ENCODE results near the gene SOX10.
"Not testable (repeated sequence)": the region's sequence is repeated elsewhere in the genome, so short reads cannot be mapped to it uniquely, and the experiment has no call there.

The SOX10 gene

GRCh38 chr22:37961062-37961461 lies 23.3 kb downstream of the SOX10 start:
- no peaks in the 10 kb centered on the region for H3K27me3 ChIP-seq (ENCODE audit: control insufficient read depth, insufficient read depth, low read length)
- no peak overlapping the region for H3K4me3 ChIP-seq (ENCODE audit: low read length)
- no peak overlapping the region for H3K9ac ChIP-seq (ENCODE audit: low read length)
- peaks cover 4% of the 10 kb centered on the region for H3K36me3 ChIP-seq (ENCODE audit: control insufficient read depth, insufficient read depth, low read length)
- no peaks in the 10 kb centered on the region for H3K9me3 ChIP-seq (ENCODE audit: control insufficient read depth, low read length)
- peaks cover 3% of the 10 kb centered on the region for H3K4me1 ChIP-seq (ENCODE audit: control insufficient read depth, insufficient read depth, low read length)

DNA sequence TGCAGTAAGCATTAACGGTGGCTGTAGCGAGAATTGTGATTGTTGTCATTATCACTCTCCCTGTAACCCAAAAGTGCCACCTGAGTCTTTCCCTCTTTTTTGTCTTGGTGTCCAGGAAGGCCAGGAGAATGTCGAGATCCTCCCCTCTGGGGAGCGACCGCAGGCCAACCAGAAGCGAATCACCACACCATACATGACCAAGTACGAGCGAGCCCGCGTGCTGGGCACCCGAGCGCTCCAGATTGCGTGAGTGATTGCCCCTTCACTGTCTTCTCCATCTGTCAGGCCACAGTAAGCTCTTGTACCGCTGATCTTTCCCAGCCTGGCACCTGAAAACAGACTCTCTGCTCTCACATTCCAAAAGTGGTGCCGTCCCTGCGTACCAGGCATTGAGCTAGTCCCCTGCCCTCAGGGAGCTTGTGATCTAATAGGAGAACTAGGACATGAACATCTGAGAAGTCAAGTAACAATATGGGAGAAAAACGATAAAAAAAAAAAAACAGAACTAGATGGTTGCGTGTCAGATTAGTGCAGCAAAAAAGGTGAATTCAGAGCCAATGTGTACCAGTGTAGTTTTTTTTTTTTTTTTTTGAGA lies 25.0 kb downstream of the SOX10 start:
- Histone ChIP-seq H3K27me3 (ENCODE audit: control insufficient read depth, insufficient read depth, low read length) (no peaks in the 10 kb centered on the region), H3K4me3 (ENCODE audit: low read length) (no peak overlapping the region), H3K4me1 (ENCODE audit: control insufficient read depth, insufficient read depth, low read length) (peaks cover 7% of the 10 kb centered on the region), H3K9me3 (ENCODE audit: control insufficient read depth, low read length) (no peaks in the 10 kb centered on the region), H3K9ac (ENCODE audit: low read length) (no peak overlapping the region), H3K36me3 (ENCODE audit: control insufficient read depth, insufficient read depth, low read length) (peaks cover 4% of the 10 kb centered on the region)

- no peak overlapping the region for H3K4me3 ChIP-seq (ENCODE audit: low read length)
- H3K27me3 ChIP-seq (ENCODE audit: control insufficient read depth, insufficient read depth, low read length) = peaks cover 3% of the 10 kb centered on the region
- H3K4me1 ChIP-seq (ENCODE audit: control insufficient read depth, insufficient read depth, low read length) = peaks cover 18% of the 10 kb centered on the region
- H3K36me3 ChIP-seq (ENCODE audit: control insufficient read depth, insufficient read depth, low read length) = peaks cover 3% of the 10 kb centered on the region
- H3K9me3 ChIP-seq (ENCODE audit: control insufficient read depth, low read length) = no peaks in the 10 kb centered on the region
- no peak overlapping the region for H3K9ac ChIP-seq (ENCODE audit: low read length)
Measured at GRCh38 chr22:37957232-37957631, 27.1 kb downstream of the SOX10 start.

GRCh38 chr22:37955825-37956397 lies 28.4 kb downstream of the SOX10 start:
- peaks cover 18% of the 10 kb centered on the region for H3K4me1 ChIP-seq (ENCODE audit: control insufficient read depth, insufficient read depth, low read length)
- not testable (repeated sequence) for H3K36me3 ChIP-seq (ENCODE audit: control insufficient read depth, insufficient read depth, low read length); H3K9ac ChIP-seq (ENCODE audit: low read length); H3K9me3 ChIP-seq (ENCODE audit: control insufficient read depth, low read length); H3K27me3 ChIP-seq (ENCODE audit: control insufficient read depth, insufficient read depth, low read length); H3K4me3 ChIP-seq (ENCODE audit: low read length)

DNA sequence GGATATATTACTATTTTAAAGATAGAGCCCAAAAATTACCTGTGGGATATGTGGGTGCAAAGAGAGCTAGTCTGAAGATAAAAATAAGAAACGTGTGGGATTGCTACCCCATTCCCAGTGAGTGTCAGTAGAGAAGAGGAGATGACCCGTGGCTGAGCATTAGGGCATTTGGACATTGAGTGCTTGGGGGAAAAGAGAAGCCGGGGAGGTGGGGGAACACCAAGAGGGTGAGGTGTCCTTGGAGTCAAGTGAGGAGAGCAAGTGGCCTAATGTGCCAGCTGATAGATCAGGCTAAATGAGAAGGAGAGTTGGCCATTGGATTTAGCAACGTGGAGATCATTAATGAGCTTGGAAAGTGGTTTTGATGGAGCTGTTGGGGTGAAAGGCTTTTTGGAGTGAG lies 29.7 kb downstream of the SOX10 start:
- no peak overlapping the region for H3K9ac ChIP-seq (ENCODE audit: low read length)
- no peaks in the 10 kb centered on the region for H3K36me3 ChIP-seq (ENCODE audit: control insufficient read depth, insufficient read depth, low read length)
- no peak overlapping the region for H3K4me3 ChIP-seq (ENCODE audit: low read length)

DNA sequence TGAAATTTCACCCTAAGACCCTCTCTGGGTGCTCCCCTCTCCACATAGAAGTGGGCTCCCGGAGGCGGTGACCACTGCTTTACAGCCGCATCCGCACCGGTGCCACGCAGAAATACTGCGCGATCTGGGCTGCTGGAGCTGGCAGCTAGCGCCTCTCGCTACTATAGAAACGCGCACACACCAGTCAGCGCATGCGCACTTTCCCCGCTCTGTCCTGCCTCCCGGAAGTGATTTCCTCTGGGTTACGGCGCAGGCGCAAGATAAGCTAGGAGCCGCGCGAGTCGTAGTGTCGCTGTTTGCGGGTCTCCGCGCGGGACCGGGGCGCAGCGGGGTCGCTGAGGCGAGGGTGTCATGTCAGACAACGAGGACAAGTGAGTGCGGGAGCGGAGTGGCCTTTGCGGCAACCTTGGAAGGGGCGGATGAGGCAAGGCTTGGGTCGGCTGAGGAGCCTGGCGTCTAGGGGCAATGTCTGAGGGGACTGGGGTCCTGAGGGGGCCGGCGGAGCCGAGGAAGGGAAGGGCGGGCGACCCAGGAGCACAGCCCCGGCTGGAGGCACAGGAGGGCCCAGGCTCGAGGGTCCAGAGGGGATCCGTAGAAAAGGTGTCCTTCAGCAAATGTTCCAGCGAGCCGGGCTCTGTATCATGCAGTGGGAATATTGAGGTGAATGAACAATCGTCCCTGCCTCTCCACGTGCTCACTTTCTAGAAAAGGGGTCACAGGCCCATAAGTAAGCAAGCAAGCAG lies 30.7 kb downstream of the SOX10 start, which contains the start of the genes C22orf23 and POLR2F:
C22orf23 (minus strand) TSS at position 165 of the 743 bp plus-strand sequence. CDS start 452 bp downstream, outside the sequence.
POLR2F (plus strand) TSS at position 263 of the 743 bp plus-strand sequence; CDS start at position 352, 89 bp downstream.
- Histone ChIP-seq H3K27me3 (ENCODE audit: control insufficient read depth, insufficient read depth, low read length) (peaks cover 3% of the 10 kb centered on the region), H3K9me3 (ENCODE audit: control insufficient read depth, low read length) (no peaks in the 10 kb centered on the region), H3K9ac (ENCODE audit: low read length) (peak within 1 kb of the TSS; percentile 93), H3K4me3 (ENCODE audit: low read length) (peak within 1 kb of the TSS; percentile 95), H3K36me3 (ENCODE audit: control insufficient read depth, insufficient read depth, low read length) (no peaks in the 10 kb centered on the region), H3K4me1 (ENCODE audit: control insufficient read depth, insufficient read depth, low read length) (peaks cover 18% of the 10 kb centered on the region)

More for the DNA sequence above, 29.7 kb downstream of the SOX10 start:
- H3K4me1 ChIP-seq (ENCODE audit: control insufficient read depth, insufficient read depth, low read length) = peaks cover 18% of the 10 kb centered on the region
- peaks cover 3% of the 10 kb centered on the region for H3K27me3 ChIP-seq (ENCODE audit: control insufficient read depth, insufficient read depth, low read length)
- H3K9me3 ChIP-seq (ENCODE audit: control insufficient read depth, low read length) = no peaks in the 10 kb centered on the region

DNA sequence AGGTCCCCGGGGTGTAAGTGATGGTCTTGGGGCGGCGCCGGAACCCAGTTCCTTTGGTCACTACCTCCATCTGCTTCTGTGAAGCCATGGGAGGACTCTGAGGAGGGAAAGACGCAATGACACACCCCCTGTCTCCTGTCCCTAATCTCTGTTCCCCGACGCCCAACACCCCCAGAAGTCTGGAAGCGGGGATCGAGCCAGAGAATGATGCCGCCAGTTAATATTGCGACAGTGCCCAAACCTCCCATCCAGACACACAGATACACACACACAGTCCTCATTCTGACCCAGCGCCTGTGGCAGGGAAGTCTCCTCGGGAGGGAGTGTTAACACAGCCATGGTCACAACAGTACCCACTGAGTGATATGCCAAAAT lies 31.3 kb downstream of the SOX10 start:
- no peaks in the 10 kb centered on the region for H3K9me3 ChIP-seq (ENCODE audit: control insufficient read depth, low read length)
- H3K36me3 ChIP-seq (ENCODE audit: control insufficient read depth, insufficient read depth, low read length) = no peaks in the 10 kb centered on the region
- H3K4me3 ChIP-seq (ENCODE audit: low read length) = peak overlapping the region; percentile 95
- H3K9ac ChIP-seq (ENCODE audit: low read length) = peak overlapping the region; percentile 93
- peaks cover 18% of the 10 kb centered on the region for H3K4me1 ChIP-seq (ENCODE audit: control insufficient read depth, insufficient read depth, low read length)
- H3K27me3 ChIP-seq (ENCODE audit: control insufficient read depth, insufficient read depth, low read length) = peaks cover 3% of the 10 kb centered on the region

- H3K36me3 ChIP-seq (ENCODE audit: control insufficient read depth, insufficient read depth, low read length); H3K9me3 ChIP-seq (ENCODE audit: control insufficient read depth, low read length); H3K27me3 ChIP-seq (ENCODE audit: control insufficient read depth, insufficient read depth, low read length): not testable (repeated sequence)
- H3K4me3 ChIP-seq (ENCODE audit: low read length) = peak overlapping the region; percentile 95
- H3K4me1 ChIP-seq (ENCODE audit: control insufficient read depth, insufficient read depth, low read length) = peaks cover 18% of the 10 kb centered on the region
- peak overlapping the region; percentile 93 for H3K9ac ChIP-seq (ENCODE audit: low read length)
Measured at GRCh38 chr22:37952629-37953028, 31.7 kb downstream of the SOX10 start.

- peaks cover 3% of the 10 kb centered on the region for H3K27me3 ChIP-seq (ENCODE audit: control insufficient read depth, insufficient read depth, low read length)
- H3K9me3 ChIP-seq (ENCODE audit: control insufficient read depth, low read length) = no peaks in the 10 kb centered on the region
- no peak overlapping the region for H3K4me3 ChIP-seq (ENCODE audit: low read length)
- H3K4me1 ChIP-seq (ENCODE audit: control insufficient read depth, insufficient read depth, low read length) = peaks cover 18% of the 10 kb centered on the region
- no peak overlapping the region for H3K9ac ChIP-seq (ENCODE audit: low read length)
- no peaks in the 10 kb centered on the region for H3K36me3 ChIP-seq (ENCODE audit: control insufficient read depth, insufficient read depth, low read length)
Measured at GRCh38 chr22:37951305-37951704, 33.0 kb downstream of the SOX10 start.

DNA sequence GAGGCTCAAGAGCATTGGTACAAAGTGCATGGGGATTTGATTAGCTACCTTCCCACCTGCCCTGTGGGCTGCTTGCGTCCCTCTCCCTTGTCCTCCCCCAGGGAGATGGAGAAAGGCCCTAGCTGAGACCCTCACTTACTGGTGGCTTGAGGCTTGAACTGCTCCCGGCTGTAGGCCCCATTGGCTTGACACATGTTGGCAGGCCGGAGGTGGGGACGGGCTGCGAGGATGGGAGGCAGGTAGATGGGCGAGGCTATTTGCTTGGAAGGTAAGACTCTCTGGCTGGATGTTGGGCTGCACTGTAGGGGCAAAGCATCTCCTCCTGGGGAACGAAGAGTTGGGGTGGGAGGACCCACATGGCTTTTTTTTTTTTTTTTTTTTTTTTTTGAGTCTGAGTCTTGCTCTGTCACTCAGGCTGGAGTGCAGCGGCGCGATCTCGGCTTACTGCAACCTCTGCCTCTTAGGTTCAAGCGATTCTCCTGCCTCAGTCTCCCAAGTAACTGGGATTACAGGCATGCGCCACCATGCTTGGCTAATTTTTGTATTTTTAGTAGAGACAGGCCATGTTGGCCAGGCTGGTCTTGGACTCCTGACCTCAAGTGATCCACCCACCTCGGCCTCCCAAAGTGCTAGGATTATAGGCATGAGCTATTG lies 37.1 kb downstream of the SOX10 start:
- H3K4me1 ChIP-seq (ENCODE audit: control insufficient read depth, insufficient read depth, low read length) = peaks cover 17% of the 10 kb centered on the region
- not testable (repeated sequence) for H3K9me3 ChIP-seq (ENCODE audit: control insufficient read depth, low read length); H3K36me3 ChIP-seq (ENCODE audit: control insufficient read depth, insufficient read depth, low read length); H3K9ac ChIP-seq (ENCODE audit: low read length); H3K4me3 ChIP-seq (ENCODE audit: low read length); H3K27me3 ChIP-seq (ENCODE audit: control insufficient read depth, insufficient read depth, low read length)

DNA sequence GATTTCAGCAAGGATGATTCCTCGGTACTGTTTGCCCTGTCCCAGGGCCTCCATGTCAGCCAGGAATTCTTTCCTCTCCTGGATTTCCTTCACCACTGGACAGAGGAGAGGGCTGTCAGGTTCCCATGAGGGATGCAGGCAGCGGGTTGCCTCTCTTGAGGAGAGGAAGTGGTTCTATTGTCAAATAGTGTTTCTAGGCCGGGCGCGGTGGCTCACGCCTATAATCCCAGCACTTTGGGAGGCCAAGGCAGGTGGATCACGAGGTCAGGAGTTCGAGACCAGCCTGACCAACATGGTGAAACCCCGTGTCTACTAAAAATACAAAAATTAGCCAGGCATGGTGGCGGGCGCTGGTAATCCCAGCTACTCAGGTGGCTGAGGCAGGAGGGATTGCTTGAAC lies 39.9 kb downstream of the SOX10 start:
- H3K36me3 ChIP-seq (ENCODE audit: control insufficient read depth, insufficient read depth, low read length); H3K9me3 ChIP-seq (ENCODE audit: control insufficient read depth, low read length): not testable (repeated sequence)

DNA sequence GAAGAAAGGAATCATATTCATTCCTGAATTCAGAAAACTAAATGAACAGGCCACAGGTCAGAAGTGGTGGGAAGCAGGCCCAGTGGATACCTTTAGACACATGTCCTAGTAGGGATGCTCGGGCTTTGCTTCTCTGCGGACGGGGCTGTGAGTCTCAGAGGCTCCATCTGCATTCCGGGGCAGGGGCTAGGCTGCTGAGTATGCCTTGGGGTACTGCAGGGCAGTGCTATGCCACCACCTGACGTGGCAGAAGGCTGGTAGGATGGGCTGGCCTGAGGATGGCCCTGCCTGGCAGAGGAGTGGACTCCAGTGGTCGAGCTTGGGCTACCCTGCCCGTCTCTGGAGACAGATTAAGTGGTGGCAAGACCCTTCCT lies 40.5 kb downstream of the SOX10 start:
- H3K9me3 ChIP-seq (ENCODE audit: control insufficient read depth, low read length) = no peaks in the 10 kb centered on the region
- H3K36me3 ChIP-seq (ENCODE audit: control insufficient read depth, insufficient read depth, low read length) = peaks cover 3% of the 10 kb centered on the region
- H3K27me3 ChIP-seq (ENCODE audit: control insufficient read depth, insufficient read depth, low read length) = no peaks in the 10 kb centered on the region
- no peak overlapping the region for H3K4me3 ChIP-seq (ENCODE audit: low read length)
- no peak overlapping the region for H3K9ac ChIP-seq (ENCODE audit: low read length)
- H3K4me1 ChIP-seq (ENCODE audit: control insufficient read depth, insufficient read depth, low read length) = peaks cover 17% of the 10 kb centered on the region

More for the DNA sequence above, 39.9 kb downstream of the SOX10 start:
- H3K27me3 ChIP-seq (ENCODE audit: control insufficient read depth, insufficient read depth, low read length); H3K4me3 ChIP-seq (ENCODE audit: low read length); H3K9ac ChIP-seq (ENCODE audit: low read length): not testable (repeated sequence)
- H3K4me1 ChIP-seq (ENCODE audit: control insufficient read depth, insufficient read depth, low read length) = peaks cover 17% of the 10 kb centered on the region

Measured in mucosa of stomach (tissue), 1 donor.